GM15510 (cell line): ENCODE measurements around the gene NXPH4.

Experiments
- POLR2A ChIP-seq: IDR thresholded peaks from 3 replicates; pipeline ENCODE4 v1.6.1; 2011; ENCODE audit warnings: borderline replicate concordance; ENCODE audit not compliant: insufficient read length; ENCODE audit errors: extremely low read depth

NXPH4 gene

GRCh38 chr12:57262126-57262822 lies 45.7 kb downstream of the NXPH4 start:
- TF ChIP-seq POLR2A: no peak

DNA sequence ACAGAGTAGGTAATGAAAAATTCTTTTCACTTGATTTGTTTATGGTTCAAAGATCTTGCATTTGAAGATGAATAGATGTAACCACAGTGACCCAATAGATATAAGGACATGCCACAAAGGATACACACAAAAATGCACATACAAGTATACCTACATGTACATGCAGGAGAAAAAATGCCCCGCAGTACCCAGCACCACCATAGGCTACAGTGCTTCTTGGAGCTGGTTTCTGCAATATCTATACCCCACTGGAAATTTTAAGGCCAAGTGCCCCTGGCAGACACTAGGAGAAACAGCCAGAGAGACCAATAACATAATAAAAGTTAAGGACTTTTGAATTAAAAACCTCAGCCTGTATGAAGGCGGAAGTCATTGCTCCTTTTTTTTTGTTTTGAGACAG lies 46.5 kb downstream of the NXPH4 start:
- TF ChIP-seq POLR2A: no peak

DNA sequence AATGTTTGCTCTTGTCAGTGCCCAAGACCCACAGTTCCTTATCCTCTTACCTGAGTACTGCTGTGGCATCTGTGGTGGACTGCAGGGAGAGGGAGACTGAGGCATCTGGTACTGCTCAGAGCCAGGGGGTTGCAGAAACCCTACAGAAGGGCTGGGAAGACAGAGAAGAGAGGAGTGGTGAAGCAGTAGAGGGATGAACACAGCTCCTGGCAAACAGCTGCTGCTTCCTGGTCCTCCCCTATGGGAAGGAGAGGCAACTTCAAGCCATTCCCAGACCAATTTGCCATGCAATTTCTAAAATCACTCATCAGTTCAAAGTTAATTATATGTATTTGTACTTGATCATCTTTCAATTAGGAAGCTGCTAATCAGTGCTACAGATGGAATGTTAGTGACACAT lies 50.1 kb downstream of the NXPH4 start:
- no peak for TF ChIP-seq POLR2A

DNA sequence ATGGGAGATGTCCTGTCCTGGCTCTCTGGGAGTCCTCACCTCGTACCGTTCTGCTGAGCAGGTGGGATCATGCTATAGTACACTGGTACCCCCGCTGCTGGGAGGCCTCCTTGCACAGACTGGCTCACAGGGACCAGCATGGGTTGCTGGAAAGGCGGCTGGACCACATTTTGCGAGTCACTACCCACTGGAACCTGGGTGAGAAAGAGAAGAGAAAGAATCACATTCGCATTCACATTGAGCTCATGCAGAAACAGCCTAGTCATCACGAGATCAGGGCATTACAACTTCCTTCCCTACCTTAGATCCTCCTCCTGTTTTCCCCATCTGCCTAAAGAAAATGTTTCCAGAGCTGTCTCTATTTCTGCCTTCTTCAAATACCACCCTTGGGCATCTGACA lies 51.7 kb downstream of the NXPH4 start:
- TF ChIP-seq POLR2A: no peak

DNA sequence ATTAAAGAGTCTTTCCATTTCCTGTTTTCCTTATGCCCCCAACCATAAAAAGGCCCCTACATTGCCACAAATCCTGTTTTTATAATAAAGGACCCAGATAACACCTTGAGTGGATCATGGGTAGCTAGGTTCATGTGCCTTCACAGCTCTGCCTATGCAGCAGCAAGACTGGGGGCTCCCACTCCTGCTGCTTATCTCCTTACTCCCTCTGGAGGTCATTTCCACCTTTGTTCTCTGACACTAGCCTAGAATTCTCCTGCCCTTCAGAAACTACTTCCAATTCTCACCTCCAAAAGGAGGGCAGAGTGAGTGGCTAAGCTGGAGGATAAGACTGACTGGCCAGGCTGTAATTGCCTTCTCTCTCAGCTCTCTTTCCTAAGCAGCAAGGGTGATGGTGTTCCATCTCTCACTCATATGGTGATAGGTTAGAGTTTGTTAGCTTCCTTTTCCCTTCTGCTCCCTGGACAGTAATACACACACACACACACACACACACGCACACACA lies 54.4 kb downstream of the NXPH4 start:
- TF ChIP-seq POLR2A: no peak

- no peak for TF ChIP-seq POLR2A
These were observed 56.0 kb downstream of the NXPH4 start for GRCh38 chr12:57272337-57273151.

DNA sequence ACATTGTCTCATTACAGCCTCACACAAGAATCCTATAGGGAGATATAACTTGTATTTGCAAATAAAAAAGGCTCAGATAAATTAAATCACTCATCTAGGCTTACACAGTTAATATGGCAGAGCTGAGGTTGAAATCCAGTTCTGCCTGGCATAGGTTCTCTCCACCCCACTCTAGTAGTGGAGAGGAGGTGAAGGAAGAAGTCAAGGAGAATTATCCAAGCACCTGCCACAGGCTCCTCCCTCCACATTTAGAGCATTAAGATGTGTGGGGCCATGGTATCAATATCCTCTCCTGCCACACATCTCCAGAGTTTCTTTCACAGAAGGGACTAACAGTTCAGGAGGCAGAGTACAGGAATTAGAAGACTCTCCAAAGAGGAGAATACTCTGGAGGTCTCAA lies 56.9 kb downstream of the NXPH4 start:
- no peak for TF ChIP-seq POLR2A
